ENCODE data around the gene RHEX.

RHEX gene

GRCh38 chr1:206097381-206097780 lies 44.4 kb downstream of the RHEX start:
- DNase-seq (ENCODE audit: low read depth) = no peak

GRCh38 chr1:206098242-206098919 lies 45.4 kb downstream of the RHEX start:
- DNase-seq (ENCODE audit: low read depth) = no peak

- no peak for DNase-seq (ENCODE audit: low read depth)
These were observed 47.3 kb downstream of the RHEX start for GRCh38 chr1:206100226-206100815.

- no peak for DNase-seq (ENCODE audit: low read depth)
These were observed 48.5 kb downstream of the RHEX start for GRCh38 chr1:206101351-206102045.

- no peak for DNase-seq (ENCODE audit: low read depth)
These were observed 49.4 kb downstream of the RHEX start for GRCh38 chr1:206102292-206102936.

GRCh38 chr1:206103979-206104378 lies 51.0 kb downstream of the RHEX start:
- DNase-seq (ENCODE audit: low read depth) = no peak

GRCh38 chr1:206105464-206105995 lies 52.6 kb downstream of the RHEX start:
- no peak for DNase-seq (ENCODE audit: low read depth)

- DNase-seq (ENCODE audit: low read depth) = peak; percentile 48
These were observed 53.6 kb downstream of the RHEX start for GRCh38 chr1:206106328-206107167.

GRCh38 chr1:206107168-206107544 lies 54.2 kb downstream of the RHEX start:
- no peak for DNase-seq (ENCODE audit: low read depth)

GRCh38 chr1:206108635-206109034 lies 55.7 kb downstream of the RHEX start:
- DNase-seq (ENCODE audit: low read depth) = no peak

- no peak for DNase-seq (ENCODE audit: low read depth)
These were observed 56.7 kb downstream of the RHEX start for GRCh38 chr1:206109718-206110117.

GRCh38 chr1:206110161-206110560 lies 57.2 kb downstream of the RHEX start:
- no peak for DNase-seq (ENCODE audit: low read depth)

GRCh38 chr1:206110820-206111219 lies 57.8 kb downstream of the RHEX start:
- no peak for DNase-seq (ENCODE audit: low read depth)

- no peak for DNase-seq (ENCODE audit: low read depth)
These were observed 58.4 kb downstream of the RHEX start for GRCh38 chr1:206111271-206111927.

- DNase-seq (ENCODE audit: low read depth) = no peak
These were observed 59.8 kb downstream of the RHEX start for GRCh38 chr1:206112600-206113301.

- no peak for DNase-seq (ENCODE audit: low read depth)
These were observed 62.0 kb downstream of the RHEX start for GRCh38 chr1:206114692-206115640.

- DNase-seq (ENCODE audit: low read depth) = no peak
These were observed 62.8 kb downstream of the RHEX start for GRCh38 chr1:206115791-206116190.

GRCh38 chr1:206116191-206116872 lies 63.4 kb downstream of the RHEX start:
- no peak for DNase-seq (ENCODE audit: low read depth)

- no peak for DNase-seq (ENCODE audit: low read depth)
These were observed 63.8 kb downstream of the RHEX start for GRCh38 chr1:206116873-206117150.

Data from stimulated activated CD8-positive, alpha-beta memory T cell treated with anti-CD3 and anti-CD28 coated beads, Interleukin-15, amount 100 ng/mL, for 1 hour (primary cell).